SJSA1 (cell line): ENCODE measurements around the gene MAGI1. TPM values are rescaled to one million over a fixed set of nuclear protein-coding genes. Genes with fewer than 3 reads are reported as not detected.
"Not testable (repeated sequence)": the region's sequence is repeated elsewhere in the genome, so short reads cannot be mapped to it uniquely, and the experiment has no call there.

Experiments used
- DNase-seq, 2 experiments: peaks; one replicate each; pipeline ENCODE4 v3.0.0-alpha.2; 2015 to 2020; ENCODE audit warnings: low spot score in 2 of 2, low read depth in 1 of 2
- H3K27ac ChIP-seq: fragments of 250-450 bp; sonication (Bioruptor Pico); 2 replicates; pipeline ENCODE4 v1.5.1; 2020; ENCODE audit warnings: mild to moderate bottlenecking, moderate library complexity
- H3K27me3 ChIP-seq: fragments of 250-450 bp; sonication (Bioruptor Pico); replicated peaks from 2 replicates; pipeline ENCODE4 v1.5.1; 2020; ENCODE audit warnings: mild to moderate bottlenecking, moderate library complexity
- H3K36me3 ChIP-seq: fragments of 250-450 bp; sonication (Bioruptor Pico); 2 replicates; pipeline ENCODE4 v1.5.1; 2020; ENCODE audit warnings: mild to moderate bottlenecking
- H3K4me1 ChIP-seq: fragments of 250-450 bp; sonication (Bioruptor Pico); replicated peaks from 2 replicates; pipeline ENCODE4 v1.6.1; 2021; ENCODE audit warnings: mild to moderate bottlenecking
- H3K4me3 ChIP-seq: fragments of 250-450 bp; sonication (Bioruptor Pico); 2 replicates; pipeline ENCODE4 v1.5.1; 2020; ENCODE audit warnings: mild to moderate bottlenecking
- H3K9me3 ChIP-seq: fragments of 250-450 bp; sonication (Bioruptor Pico); replicated peaks from 2 replicates; pipeline ENCODE4 v1.5.1; 2020; ENCODE audit warnings: mild to moderate bottlenecking
- total RNA-seq: library from RNA; depleted of rRNA; stranded (reverse); fragments of >200 nt; shearing (Covaris generic); gene quantifications from 2 replicates; pipeline ENCODE4 v1.2.3, GENCODE V29; 2014

MAGI1 gene
- total RNA-seq, 1 experiment from 2014 or later, result 4.6 TPM

GRCh38 chr3:66052721-66053549, 14.2 kb upstream of the MAGI1 start:
- Histone ChIP-seq H3K36me3 (no peaks in the 10 kb centered on the region), H3K27ac (no peak overlapping the region), H3K9me3 (no peaks in the 10 kb centered on the region), H3K4me1 (peaks cover 3% of the 10 kb centered on the region), H3K27me3 (no peaks in the 10 kb centered on the region), H3K4me3 (no peak overlapping the region)
- DNase-seq, result no peak

DNA sequence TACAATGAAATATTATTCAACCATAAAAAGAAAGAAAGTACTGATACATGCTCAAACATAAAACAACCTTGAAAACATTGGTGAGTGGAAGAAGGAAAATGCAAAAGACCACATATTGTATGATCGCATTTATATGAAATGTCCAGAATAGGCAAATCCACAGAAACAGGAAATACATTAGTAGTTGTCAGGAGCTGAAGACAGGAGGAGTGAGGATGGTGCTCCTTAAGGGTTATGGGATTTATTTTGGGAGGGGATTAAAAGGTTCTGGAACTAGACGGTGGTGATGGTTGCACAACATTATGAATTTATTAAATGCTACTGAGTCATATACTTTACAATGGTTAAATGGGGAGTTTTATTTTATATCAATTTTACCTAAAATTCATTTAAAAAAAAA, 12.1 kb upstream of the MAGI1 start:
- H3K4me1 ChIP-seq, result peaks cover 12% of the 10 kb centered on the region
- no peaks in the 10 kb centered on the region for H3K9me3 ChIP-seq
- DNase-seq, result no peak
- H3K27ac ChIP-seq, result no peak overlapping the region
- no peaks in the 10 kb centered on the region for H3K27me3 ChIP-seq
- no peaks in the 10 kb centered on the region for H3K36me3 ChIP-seq
- no peak overlapping the region for H3K4me3 ChIP-seq

- no peaks in the 10 kb centered on the region for H3K36me3 ChIP-seq
- H3K4me1 ChIP-seq, result peaks cover 12% of the 10 kb centered on the region
- H3K4me3 ChIP-seq, result no peak overlapping the region
- no peaks in the 10 kb centered on the region for H3K9me3 ChIP-seq
- no peak overlapping the region for H3K27ac ChIP-seq
- DNase-seq, result no peak
- no peaks in the 10 kb centered on the region for H3K27me3 ChIP-seq
These were observed 9.3 kb upstream of the MAGI1 start for GRCh38 chr3:66048051-66048395.

- Histone ChIP-seq H3K27ac (no peak overlapping the region), H3K4me1 (peaks cover 12% of the 10 kb centered on the region), H3K4me3 (no peak overlapping the region)
These were observed 8.8 kb upstream of the MAGI1 start for GRCh38 chr3:66047311-66048050.

DNA sequence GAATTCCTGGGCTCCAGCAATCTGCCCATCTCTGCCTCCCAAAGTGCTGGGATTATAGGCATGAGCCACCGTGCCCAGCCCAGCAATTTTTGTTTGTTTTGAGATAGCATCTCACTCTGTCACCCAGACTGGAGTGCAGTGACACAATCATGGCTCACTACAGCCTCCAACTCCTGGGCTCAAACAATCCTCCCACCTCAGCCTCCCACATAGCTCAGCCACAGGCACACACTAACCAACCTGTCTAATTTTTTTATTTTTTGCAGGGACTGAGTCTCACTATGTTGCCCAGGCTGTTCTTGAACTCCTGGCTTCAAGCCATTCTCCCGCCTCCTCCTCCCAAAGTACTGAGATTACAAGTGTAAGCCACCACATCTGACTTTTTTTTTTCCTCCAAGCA, 7.6 kb upstream of the MAGI1 start:
- not testable (repeated sequence) for H3K36me3 ChIP-seq, H3K9me3 ChIP-seq, H3K4me3 ChIP-seq, H3K27me3 ChIP-seq, H3K27ac ChIP-seq, DNase-seq
- H3K4me1 ChIP-seq, result peaks cover 15% of the 10 kb centered on the region

More at GRCh38 chr3:66047311-66048050, 8.8 kb upstream of the MAGI1 start:
- DNase-seq, result no peak
- no peaks in the 10 kb centered on the region for H3K9me3 ChIP-seq
- no peaks in the 10 kb centered on the region for H3K27me3 ChIP-seq
- no peaks in the 10 kb centered on the region for H3K36me3 ChIP-seq

DNA sequence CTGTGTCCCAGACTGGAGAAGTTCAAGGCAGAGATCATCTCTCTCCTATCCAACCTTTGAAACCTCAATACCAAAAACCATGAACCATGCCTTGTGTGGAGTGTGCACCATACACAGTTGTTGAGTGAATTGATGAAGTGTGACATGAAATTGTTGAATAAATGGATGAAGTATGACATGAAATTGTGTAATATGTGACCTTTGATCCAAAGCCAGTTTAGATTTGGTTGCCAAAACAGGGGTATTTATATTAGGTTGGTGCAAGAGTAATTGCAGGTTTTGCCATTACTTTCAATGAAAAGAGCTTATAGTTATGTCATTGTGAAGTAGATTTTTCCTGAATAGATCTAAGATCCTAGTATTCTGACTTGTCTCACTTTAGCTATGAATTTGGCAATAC, 3.1 kb upstream of the MAGI1 start:
- Histone ChIP-seq H3K4me3 (no peak overlapping the region), H3K4me1 (peaks cover 37% of the 10 kb centered on the region), H3K27me3 (no peaks in the 10 kb centered on the region), H3K36me3 (no peaks in the 10 kb centered on the region), H3K27ac (no peak overlapping the region), H3K9me3 (no peaks in the 10 kb centered on the region)
- no peak for DNase-seq

GRCh38 chr3:66041116-66041515, 2.4 kb upstream of the MAGI1 start:
- Histone ChIP-seq H3K4me1 (peaks cover 43% of the 10 kb centered on the region), H3K9me3 (no peaks in the 10 kb centered on the region), H3K27ac (peak overlapping the region; percentile 14; the same call in 1 of the 2 replicates), H3K4me3 (no peak overlapping the region), H3K27me3 (no peaks in the 10 kb centered on the region), H3K36me3 (no peaks in the 10 kb centered on the region)
- DNase-seq, result peak in 1 of 2 experiments; percentile 31

DNA sequence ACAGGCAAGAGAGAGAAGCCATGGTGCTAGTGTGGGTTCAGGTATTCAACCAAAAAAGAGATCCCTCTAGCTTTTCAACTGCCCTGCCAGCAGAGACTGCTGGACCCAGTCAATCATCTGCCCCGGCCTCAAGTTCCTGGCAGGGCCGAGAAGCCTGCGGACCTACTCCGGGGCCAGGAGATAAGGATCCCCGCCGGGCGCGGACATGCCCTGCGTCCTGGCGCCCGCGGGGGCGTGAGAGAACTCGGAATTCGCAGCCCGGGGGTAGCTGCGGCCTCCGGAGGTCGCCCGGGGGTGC, 821 bp upstream of the MAGI1 start:
- peak overlapping the region; percentile 68 for H3K27ac ChIP-seq
- peak overlapping the region; percentile 59 for H3K4me3 ChIP-seq
- no peaks in the 10 kb centered on the region for H3K9me3 ChIP-seq
- H3K4me1 ChIP-seq, result peaks cover 43% of the 10 kb centered on the region
- no peaks in the 10 kb centered on the region for H3K36me3 ChIP-seq
- DNase-seq, result peak in 1 of 2 experiments; percentile 48
- no peaks in the 10 kb centered on the region for H3K27me3 ChIP-seq

GRCh38 chr3:66038384-66038725, 363 bp downstream of the MAGI1 start:
- Histone ChIP-seq H3K27ac (peak overlapping the region; percentile 42), H3K9me3 (no peaks in the 10 kb centered on the region), H3K4me1 (peaks cover 43% of the 10 kb centered on the region), H3K4me3 (peak overlapping the region; percentile 59), H3K27me3 (no peaks in the 10 kb centered on the region), H3K36me3 (no peaks in the 10 kb centered on the region)
- DNase-seq, result no peak

DNA sequence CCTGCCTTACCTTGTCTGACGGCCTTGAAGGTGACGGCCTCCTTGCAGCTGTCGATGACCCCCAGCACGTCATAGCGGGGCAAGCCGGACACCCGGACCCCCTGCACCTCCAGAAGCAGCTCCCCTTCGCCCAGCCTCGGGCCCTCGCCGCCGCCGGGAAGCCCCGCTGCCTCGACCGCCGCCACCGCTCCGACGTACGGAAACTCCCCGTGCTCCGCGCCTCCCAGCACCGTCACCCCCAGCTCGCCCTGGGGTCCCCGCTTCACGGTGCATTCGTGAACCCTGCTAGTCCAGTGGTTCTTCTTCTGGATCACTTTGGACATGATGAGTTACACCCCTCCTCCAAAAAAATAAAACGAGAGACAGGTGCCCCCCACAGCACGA, 740 bp downstream of the MAGI1 start:
- no peak for DNase-seq
- Histone ChIP-seq H3K9me3 (no peaks in the 10 kb centered on the region), H3K36me3 (no peaks in the 10 kb centered on the region), H3K27me3 (no peaks in the 10 kb centered on the region), H3K4me1 (peaks cover 46% of the 10 kb centered on the region), H3K27ac (no peak overlapping the region; the same call in 1 of the 2 replicates), H3K4me3 (peak overlapping the region; percentile 59)

GRCh38 chr3:66037330-66037985, 1.3 kb downstream of the MAGI1 start:
- Histone ChIP-seq H3K36me3 (no peaks in the 10 kb centered on the region), H3K9me3 (no peaks in the 10 kb centered on the region), H3K4me3 (peak overlapping the region; percentile 59), H3K27ac (no peak overlapping the region), H3K27me3 (no peaks in the 10 kb centered on the region), H3K4me1 (peaks cover 46% of the 10 kb centered on the region)
- peak in 1 of 2 experiments; percentile 26 for DNase-seq

- Histone ChIP-seq H3K4me1 (peaks cover 46% of the 10 kb centered on the region), H3K27ac (no peak overlapping the region), H3K27me3 (no peaks in the 10 kb centered on the region), H3K4me3 (peak overlapping the region; percentile 59), H3K9me3 (no peaks in the 10 kb centered on the region), H3K36me3 (no peaks in the 10 kb centered on the region)
- DNase-seq, result no peak
These were observed 2.1 kb downstream of the MAGI1 start for GRCh38 chr3:66036586-66037148.

- Histone ChIP-seq H3K4me1 (peaks cover 39% of the 10 kb centered on the region), H3K27me3 (no peaks in the 10 kb centered on the region), H3K27ac (no peak overlapping the region), H3K4me3 (no peak overlapping the region), H3K36me3 (no peaks in the 10 kb centered on the region), H3K9me3 (no peaks in the 10 kb centered on the region)
- DNase-seq, result no peak
These were observed 2.8 kb downstream of the MAGI1 start for GRCh38 chr3:66035763-66036477.
